ENCODE results near the gene CAMK2B.
A peak's percentile ranks its signal among the peaks of the same experiment; 100 is the strongest.
"Not testable (repeated sequence)": the region's sequence is repeated elsewhere in the genome, so short reads cannot be mapped to it uniquely, and the experiment has no call there.

The CAMK2B gene

GRCh38 chr7:44172803-44173424, 152.5 kb downstream of the CAMK2B start:
- no peak overlapping the region for H3K4me3 ChIP-seq
- no peak overlapping the region for H3K4me2 ChIP-seq
- H4K20me1 ChIP-seq = no peaks in the 10 kb centered on the region
- TF ChIP-seq Cebpa-rat (IDR thresholded peaks at IDR 0.05) = no peak
- H3K9ac ChIP-seq = no peak overlapping the region
- H3K36me3 ChIP-seq = no peaks in the 10 kb centered on the region
- no peak overlapping the region for H3K27ac ChIP-seq
- H3K4me1 ChIP-seq = peaks cover 20% of the 10 kb centered on the region
- no peaks in the 10 kb centered on the region for H3K27me3 ChIP-seq
- H3K9me3 ChIP-seq = peaks cover 12% of the 10 kb centered on the region

- no peaks in the 10 kb centered on the region for H3K27me3 ChIP-seq
- H3K9me3 ChIP-seq = peaks cover 12% of the 10 kb centered on the region
- no peak overlapping the region for H3K9ac ChIP-seq
- H3K4me3 ChIP-seq = no peak overlapping the region
- no peaks in the 10 kb centered on the region for H3K36me3 ChIP-seq
- TF ChIP-seq Cebpa-rat (IDR thresholded peaks at IDR 0.05) = no peak
- H4K20me1 ChIP-seq = no peaks in the 10 kb centered on the region
- no peak overlapping the region for H3K27ac ChIP-seq
- peaks cover 20% of the 10 kb centered on the region for H3K4me1 ChIP-seq
- no peak overlapping the region for H3K4me2 ChIP-seq
Observed at GRCh38 chr7:44172352-44172751, 153.0 kb downstream of the CAMK2B start.

DNA sequence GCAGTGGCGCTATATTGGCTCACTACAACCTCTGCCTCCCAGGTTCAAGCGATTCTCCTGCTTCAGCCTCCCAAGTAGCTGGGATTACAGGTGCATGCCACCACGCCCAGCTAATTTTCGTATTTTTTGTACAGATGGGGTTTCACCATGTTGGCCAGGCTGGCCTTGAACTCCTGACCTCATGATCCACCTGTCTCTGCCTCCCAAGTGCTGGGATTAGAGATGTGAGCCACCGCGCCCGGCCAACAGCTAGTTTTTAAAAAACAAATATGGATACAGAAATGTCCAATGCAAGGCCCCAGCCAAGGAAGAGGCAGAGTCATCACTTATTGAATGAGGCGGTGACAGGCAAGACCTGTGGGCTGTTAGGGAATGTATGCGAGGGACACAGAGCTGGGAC, 153.5 kb downstream of the CAMK2B start:
- not testable (repeated sequence) for H4K20me1 ChIP-seq, H3K27me3 ChIP-seq, H3K27ac ChIP-seq, H3K4me2 ChIP-seq, H3K4me3 ChIP-seq, H3K36me3 ChIP-seq, H3K9ac ChIP-seq
- H3K9me3 ChIP-seq = peaks cover 12% of the 10 kb centered on the region
- peaks cover 23% of the 10 kb centered on the region for H3K4me1 ChIP-seq

DNA sequence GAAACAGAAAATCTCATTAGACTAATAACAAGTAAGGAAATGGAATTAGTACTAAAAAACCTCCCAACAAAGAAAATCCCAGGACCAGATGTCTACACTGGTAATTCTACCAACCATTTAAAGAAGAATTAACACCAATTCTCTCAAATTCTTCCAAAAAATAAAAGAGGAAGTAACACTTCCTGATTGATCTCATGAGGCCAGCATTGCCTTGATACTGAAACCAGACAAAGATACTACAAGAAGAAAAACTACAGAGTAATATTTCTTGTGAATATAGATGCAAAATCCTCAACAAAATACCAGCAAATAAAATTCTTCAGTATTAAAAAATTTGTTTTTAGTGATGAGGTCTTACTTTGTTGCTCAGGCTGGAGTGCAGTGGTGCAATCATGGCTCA, 157.5 kb downstream of the CAMK2B start:
- H3K4me3 ChIP-seq = no peak overlapping the region
- H3K9me3 ChIP-seq = peaks cover 23% of the 10 kb centered on the region
- no peaks in the 10 kb centered on the region for H3K27me3 ChIP-seq
- peaks cover 17% of the 10 kb centered on the region for H3K4me1 ChIP-seq
- no peak for TF ChIP-seq Cebpa-rat (IDR thresholded peaks at IDR 0.05)
- no peak overlapping the region for H3K9ac ChIP-seq
- H3K36me3 ChIP-seq = no peaks in the 10 kb centered on the region
- H3K27ac ChIP-seq = no peak overlapping the region
- H4K20me1 ChIP-seq = no peaks in the 10 kb centered on the region
- peak overlapping the region; percentile 40 for H3K4me2 ChIP-seq

All from BLaER1 (cell line).